ENCODE results near the gene ABCC6. TPM values are rescaled to one million over a fixed set of nuclear protein-coding genes. Genes with fewer than 3 reads are reported as not detected.
A peak's percentile ranks its signal among the peaks of the same experiment; 100 is the strongest.

ABCC6 gene
- total and polyA plus RNA-seq, 2 of the 13 experiments (the other 11 are each of a cell fraction or from before 2014, with no cell fraction given): 82.4 to 105 TPM

- TF ChIP-seq ZBED4 (CRISPR knock-in tag; IDR thresholded peaks at IDR 0.05; ENCODE audit: borderline replicate concordance) (0 out of 2 replicates have a peak, but pooled peaks have one; percentile 18), ASH2L (IDR thresholded peaks at IDR 0.05; ENCODE audit: insufficient read length, low read depth, low read length) (no peak), RAD21 (CRISPR knock-in tag; IDR thresholded peaks at IDR 0.05) (peak; percentile 88), TBX2 (CRISPR knock-in tag; IDR thresholded peaks at IDR 0.05; ENCODE audit: borderline replicate concordance) (0 out of 2 replicates have a peak, but pooled peaks have one; percentile 16), SMAD3 (CRISPR knock-in tag; IDR thresholded peaks at IDR 0.05) (peak; percentile 70; the same call in 1 of the 2 replicates), ZFP90 (CRISPR knock-in tag; IDR thresholded peaks at IDR 0.05; ENCODE audit: borderline replicate concordance) (0 out of 2 replicates have a peak, but pooled peaks have one; percentile 35), ZNF776 (CRISPR knock-in tag; IDR thresholded peaks at IDR 0.05) (no peak), REPIN1 (CRISPR knock-in tag; IDR thresholded peaks at IDR 0.05; ENCODE audit: borderline replicate concordance, low read depth) (no peak), HMGXB4 (CRISPR knock-in tag; IDR thresholded peaks at IDR 0.05; ENCODE audit: borderline replicate concordance in 1 of 2, low read depth in 1 of 2) (peak in 1 of 2 experiments; percentile 50; a peak in 1 of 4 replicates), ZBTB40 (IDR thresholded peaks at IDR 0.05) (no peak), ZBTB40 (CRISPR knock-in tag; IDR thresholded peaks at IDR 0.05) (peak; percentile 55; the same call in 1 of the 2 replicates), ZNF878 (CRISPR knock-in tag; IDR thresholded peaks at IDR 0.05) (no peak)
- TF ChIP-seq, protein P1, sequence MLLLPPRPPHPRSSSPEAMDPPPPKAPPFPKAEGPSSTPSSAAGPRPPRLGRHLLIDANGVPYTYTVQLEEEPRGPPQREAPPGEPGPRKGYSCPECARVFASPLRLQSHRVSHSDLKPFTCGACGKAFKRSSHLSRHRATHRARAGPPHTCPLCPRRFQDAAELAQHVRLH (CRISPR knock-in tag; IDR thresholded peaks at IDR 0.05; ENCODE audit: borderline replicate concordance, low read depth): no peak
Observed at GRCh38 chr16:16127469-16128116, 95.7 kb downstream of the ABCC6 start (continued).

Measured in HepG2 (cell line).